T-helper 2 cell treated with Interferon-gamma antibody and Interleukin-4, amounts not matched to agents 100 ng/mL and 5 ng/mL, for 36 hours (primary cell): ENCODE measurements around the gene INVS. TPM values are rescaled to one million over a fixed set of nuclear protein-coding genes. Genes with fewer than 3 reads are reported as not detected.

Source experiments
- intact Hi-C: fragments of 100-400 bp; cut with micrococcal nuclease; formaldehyde crosslinking; loops from one replicate; pipeline ENCODE4 v1.15.1; 2023
- total RNA-seq: library from RNA; stranded (reverse); gene quantifications from 2 replicates; pipeline ENCODE4 v1.2.3, GENCODE V29; 2022

INVS gene
- total RNA-seq, 1 donor from 2014 or later: 15.5 TPM

DNA sequence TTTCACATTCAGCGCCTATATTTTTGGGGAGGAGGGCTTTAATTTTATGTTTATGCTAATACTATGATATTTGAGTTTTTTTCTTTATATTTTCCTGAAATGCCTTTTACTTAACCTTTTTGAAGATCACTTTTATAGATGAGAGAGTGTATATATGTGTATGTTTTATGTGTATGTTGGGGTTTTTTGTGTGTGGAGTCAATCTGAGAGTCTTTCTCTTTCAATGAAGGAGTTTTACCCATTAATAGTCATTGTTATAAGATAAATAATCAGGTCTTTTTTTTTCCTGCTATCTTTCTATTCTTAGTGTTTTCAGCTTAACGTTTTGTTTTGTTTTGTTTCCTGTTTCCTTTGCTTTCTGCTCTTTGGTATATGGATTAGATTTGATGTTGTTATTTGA is 141.5 kb downstream of the INVS start:
- intact Hi-C loops: no loop called here

DNA sequence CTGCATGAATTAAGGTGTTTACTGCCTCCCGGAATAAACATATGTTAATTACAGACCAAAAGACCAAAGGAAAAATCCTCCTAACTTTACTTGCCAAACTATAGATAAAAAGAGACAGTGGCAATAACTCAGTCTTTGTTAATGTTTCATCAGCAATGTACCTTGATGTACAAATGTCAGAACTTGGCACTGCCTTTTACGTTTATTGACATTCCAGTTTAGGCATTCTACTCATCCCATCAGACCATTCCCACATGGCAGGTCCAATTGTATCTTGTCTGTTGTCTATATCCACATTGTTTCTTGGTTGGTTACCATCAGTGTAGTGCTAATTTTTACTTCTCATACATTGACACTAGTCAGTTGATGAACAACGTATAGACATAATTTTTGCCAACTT is 168.2 kb downstream of the INVS start:
- intact Hi-C loops: no loop called here

DNA sequence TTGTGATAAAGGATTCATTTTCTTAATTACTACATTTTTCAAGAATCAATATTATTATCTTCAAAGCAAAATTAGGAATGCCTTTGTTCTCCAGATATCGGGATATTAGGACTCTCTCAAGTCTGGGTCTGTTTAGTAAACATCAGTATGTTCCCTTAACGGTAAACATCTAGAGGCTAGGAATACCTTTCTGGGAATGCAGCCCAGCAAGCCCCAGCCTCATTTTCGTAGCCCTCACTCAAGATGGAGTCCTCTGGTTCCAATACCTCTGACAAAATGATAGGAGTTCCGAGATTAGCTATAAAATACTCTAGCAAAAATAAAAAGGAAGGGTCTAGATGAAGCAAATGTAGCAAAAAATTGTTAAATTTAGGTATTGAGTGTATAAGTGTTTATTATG is 169.2 kb downstream of the INVS start:
- intact Hi-C loops: no loop called here

- intact Hi-C loops: no loop called here
Observed at GRCh38 chr9:100269656-100270055, 170.6 kb downstream of the INVS start.

GRCh38 chr9:100277166-100277979 is 178.3 kb downstream of the INVS start:
- intact Hi-C loops: no loop called here

GRCh38 chr9:100281066-100281465 is 182.0 kb downstream of the INVS start:
- intact Hi-C loops: no loop called here

DNA sequence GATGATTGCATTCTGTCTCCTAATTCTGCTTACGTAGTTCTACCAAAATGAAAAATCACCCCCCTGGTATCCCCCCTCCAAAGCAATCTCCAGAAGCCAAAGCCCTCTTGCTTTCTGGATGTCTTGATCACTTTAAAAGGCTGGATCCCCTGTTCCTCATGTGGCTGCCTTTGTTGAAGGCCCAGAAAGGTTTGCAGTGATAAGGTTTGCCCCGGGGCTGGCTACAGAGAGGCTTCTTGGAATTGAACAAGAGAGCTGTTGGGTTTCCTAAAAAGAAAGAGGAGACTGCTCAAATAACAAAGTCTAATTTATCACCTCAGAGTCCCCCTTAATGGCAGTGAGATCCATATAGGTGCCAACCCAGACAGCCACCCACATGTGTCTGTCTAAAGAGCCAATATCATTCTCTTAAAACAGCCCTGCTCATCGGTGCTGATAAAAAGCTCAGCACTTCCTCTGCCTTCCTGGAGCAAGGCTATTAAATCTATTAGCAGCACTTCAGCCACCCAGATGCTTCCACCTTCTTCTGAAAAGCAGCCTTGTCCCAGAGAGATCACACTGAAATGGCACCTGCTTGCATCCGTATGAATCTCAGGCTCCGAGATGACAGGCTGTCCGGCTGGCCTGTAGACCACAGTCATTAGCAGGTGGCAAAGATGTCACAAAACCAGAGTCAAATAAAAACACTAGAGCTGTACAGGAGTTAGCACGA is 182.8 kb downstream of the INVS start:
- intact Hi-C loops: no loop called here

GRCh38 chr9:100282388-100282719 is 183.3 kb downstream of the INVS start:
- intact Hi-C loops: no loop called here

DNA sequence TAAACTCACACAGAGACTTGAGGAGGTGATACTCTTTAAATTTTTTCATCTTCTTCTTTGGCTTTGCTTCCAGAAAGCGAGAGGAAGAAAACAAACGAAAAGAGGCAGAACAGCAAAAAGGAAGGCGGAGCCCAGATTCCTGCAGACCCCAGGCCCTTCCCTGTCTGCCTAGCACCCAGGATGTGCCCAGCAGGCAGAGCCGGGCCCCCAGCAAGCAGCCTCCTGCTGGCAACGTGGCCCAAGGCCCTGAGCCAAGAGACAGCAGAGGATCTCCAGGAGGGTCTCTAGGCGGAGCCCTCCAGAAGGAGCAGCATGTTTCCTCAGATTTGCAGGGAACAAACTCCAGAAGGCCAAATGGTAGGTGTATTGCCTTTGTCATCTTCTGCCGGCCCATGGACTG is 185.2 kb downstream of the INVS start:
- intact Hi-C loops: no loop called here

- intact Hi-C loops: no loop called here
Observed at GRCh38 chr9:100285080-100285479, 186.0 kb downstream of the INVS start.

- intact Hi-C loops: no loop called here
Observed at GRCh38 chr9:100285601-100286000, 186.6 kb downstream of the INVS start.

DNA sequence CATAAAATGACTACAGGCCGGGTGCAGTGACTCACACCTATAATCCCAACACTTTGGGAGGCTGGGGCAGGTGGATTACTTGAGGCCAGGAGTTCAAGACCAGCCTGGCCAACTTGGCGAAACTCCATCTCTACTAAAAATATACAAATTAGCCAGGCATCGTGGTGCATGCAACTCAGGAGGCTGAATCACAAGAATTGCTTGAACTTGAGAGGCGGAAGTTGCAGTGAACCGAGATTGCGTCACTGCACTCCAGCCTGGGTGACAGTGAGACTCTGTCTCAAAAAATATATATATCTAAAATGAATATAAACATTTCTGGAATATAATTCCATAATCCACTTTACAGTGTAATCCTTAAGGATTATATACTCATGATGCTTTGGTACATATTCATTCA is 187.2 kb downstream of the INVS start:
- intact Hi-C loops: no loop called here

GRCh38 chr9:100287186-100287585 is 188.1 kb downstream of the INVS start:
- intact Hi-C loops: no loop called here

- intact Hi-C loops: no loop called here
Observed at GRCh38 chr9:100290714-100291113, 191.7 kb downstream of the INVS start.

- intact Hi-C loops: no loop called here
Observed at GRCh38 chr9:100292414-100292813, 193.4 kb downstream of the INVS start.

DNA sequence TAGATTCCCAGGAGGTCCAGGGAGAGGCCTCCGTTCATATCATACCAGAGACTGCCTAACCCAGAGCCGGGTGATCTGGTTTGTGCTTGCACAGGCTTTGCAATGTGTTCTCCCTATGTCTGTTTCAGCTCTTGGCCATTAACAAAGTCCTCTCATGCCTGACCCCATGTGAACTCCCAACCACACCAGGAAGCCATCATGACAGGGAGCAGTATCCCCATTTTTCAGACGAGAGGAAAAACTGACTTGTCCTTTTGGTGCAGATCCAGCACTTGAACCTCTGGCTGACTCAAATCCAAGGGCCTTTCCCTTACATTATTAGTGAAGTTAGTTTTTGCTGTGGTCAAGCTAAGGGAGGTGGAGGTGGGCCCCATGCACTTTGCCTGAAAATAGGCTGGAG is 195.3 kb downstream of the INVS start:
- intact Hi-C loops: no loop called here

DNA sequence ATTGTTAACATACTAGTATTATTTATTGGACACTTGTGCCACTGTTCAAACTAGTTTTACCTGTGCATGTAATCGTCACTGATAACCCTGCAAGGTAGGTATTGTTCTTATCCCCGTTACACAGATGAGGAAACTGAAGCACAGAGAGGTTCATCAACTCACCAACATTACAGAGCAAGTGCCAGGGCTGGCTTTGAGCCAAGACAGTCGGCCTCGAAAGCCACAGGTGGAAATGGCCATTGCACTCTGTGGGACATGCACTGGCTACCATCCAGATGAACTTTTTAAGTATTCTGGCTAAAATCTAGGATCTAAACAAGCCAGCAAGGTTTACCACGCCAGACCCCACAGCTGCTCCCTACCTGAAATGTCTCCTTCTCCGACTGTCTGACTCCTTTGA is 195.8 kb downstream of the INVS start:
- intact Hi-C loops: no loop called here

DNA sequence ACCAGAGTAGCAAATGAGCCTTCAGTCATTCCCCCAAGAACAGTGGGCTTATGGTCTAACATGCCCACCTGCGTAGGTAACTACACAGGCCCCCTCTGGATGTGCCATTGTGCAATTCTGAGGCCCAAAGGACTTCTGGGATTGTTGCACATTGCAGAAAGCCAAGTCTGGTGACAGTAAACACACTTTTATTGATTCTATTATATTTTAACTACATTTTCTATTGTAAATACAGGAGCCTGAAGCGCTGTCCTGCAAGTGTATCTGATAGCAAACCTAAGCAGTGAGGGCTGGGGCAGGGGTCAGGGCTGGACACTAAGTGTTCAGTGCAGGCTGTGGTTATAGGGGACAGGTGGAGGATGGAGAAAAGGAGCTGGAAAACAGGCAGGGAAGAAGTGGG is 196.2 kb downstream of the INVS start:
- intact Hi-C loops: no loop called here

GRCh38 chr9:100296407-100296806 is 197.4 kb downstream of the INVS start:
- intact Hi-C loops: no loop called here

DNA sequence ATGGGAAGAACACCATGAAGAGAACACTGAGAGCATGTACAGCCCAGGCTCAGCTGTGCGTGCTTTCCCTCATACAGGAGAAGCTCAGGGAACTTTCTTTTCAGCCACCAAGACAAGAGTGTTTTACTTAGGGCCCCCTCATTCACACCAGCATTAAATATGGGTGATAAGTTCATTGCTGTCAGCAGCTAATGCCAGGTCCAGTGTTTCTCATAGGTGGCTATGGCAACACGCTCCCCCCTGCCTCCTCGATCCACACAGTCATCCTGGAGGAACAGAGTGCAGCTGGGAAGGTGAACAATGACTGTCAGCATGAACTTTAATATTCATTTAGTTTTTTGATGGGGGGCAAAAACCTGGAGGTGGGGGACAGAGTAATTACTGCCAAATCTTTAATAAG is 199.3 kb downstream of the INVS start:
- intact Hi-C loops: no loop called here

- intact Hi-C loops: no loop called here
Observed at GRCh38 chr9:100303747-100304146, 204.7 kb downstream of the INVS start.

- intact Hi-C loops: no loop called here
Observed at GRCh38 chr9:100306283-100306682, 207.2 kb downstream of the INVS start.

GRCh38 chr9:100307080-100307479 is 208.0 kb downstream of the INVS start:
- intact Hi-C loops: no loop called here
